T47D (cell line): ENCODE results near the gene MTHFS.

Experiments
- DNase-seq, 2 experiments: peaks; one replicate each; pipeline versions ENCODE4 v3.0.0 to v3.0.0-alpha.2; 2011 to 2012; ENCODE audit warnings: low read depth in 1 of 2, low spot score in 1 of 2
- JUND ChIP-seq: IDR thresholded peaks from 2 replicates; pipeline ENCODE4 v1.6.1; 2012; ENCODE audit warnings: low read depth
- in situ Hi-C: cut with HindIII; loops from 2 replicates; pipeline ENCODE4 v1.10.0; 2016; ENCODE audit warnings: low sequenced_read_pairs, low pct_unique_long_range_greater_than_20kb

The MTHFS gene

GRCh38 chr15:79853492-79854328 is 43.1 kb downstream of the MTHFS start:
- no peak for TF ChIP-seq JUND
- in situ Hi-C loops: no loop called here
- peak; percentile 13 to 65 for DNase-seq

- peak in 1 of 2 experiments; percentile 65 for DNase-seq
- TF ChIP-seq JUND: no peak
- in situ Hi-C loops: no loop called here
These were observed 47.0 kb downstream of the MTHFS start for GRCh38 chr15:79849789-79850188.

DNA sequence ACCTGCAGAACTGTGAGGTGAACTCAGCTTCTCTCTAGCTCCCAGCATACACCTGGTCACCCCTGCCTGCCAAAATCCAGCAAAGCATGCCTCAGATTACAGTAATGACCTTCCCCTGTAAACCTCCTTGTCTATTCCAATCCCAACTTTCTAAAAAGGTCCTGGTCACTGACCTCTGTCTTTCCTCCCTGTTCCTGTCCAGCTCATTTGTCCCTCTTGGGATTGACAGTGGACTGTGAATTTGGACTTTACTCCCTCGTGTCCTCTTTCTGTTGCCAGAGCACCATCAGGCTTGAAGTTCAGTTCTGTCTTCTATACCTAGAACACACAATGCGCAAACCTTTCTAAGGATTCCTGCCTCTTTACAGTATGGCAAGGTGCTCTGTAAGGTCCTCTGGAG is 50.3 kb downstream of the MTHFS start:
- no peak for DNase-seq
- TF ChIP-seq JUND: no peak
- in situ Hi-C loops: no loop called here

- in situ Hi-C loops: no loop called here
- no peak for DNase-seq
- no peak for TF ChIP-seq JUND
These were observed 52.6 kb downstream of the MTHFS start for GRCh38 chr15:79844221-79844620.

- TF ChIP-seq JUND: no peak
- in situ Hi-C loops: no loop called here
- DNase-seq: no peak
These were observed 59.0 kb downstream of the MTHFS start for GRCh38 chr15:79837846-79838245.

GRCh38 chr15:79834495-79834894 is 62.3 kb downstream of the MTHFS start:
- no peak for TF ChIP-seq JUND
- in situ Hi-C loops: no loop called here
- peak in 1 of 2 experiments; percentile 7 for DNase-seq

GRCh38 chr15:79832367-79833120 is 64.3 kb downstream of the MTHFS start:
- no peak for DNase-seq
- no peak for TF ChIP-seq JUND
- in situ Hi-C loops: no loop called here

GRCh38 chr15:79831604-79832003 is 65.2 kb downstream of the MTHFS start:
- no peak for TF ChIP-seq JUND
- in situ Hi-C loops: no loop called here
- DNase-seq: no peak

DNA sequence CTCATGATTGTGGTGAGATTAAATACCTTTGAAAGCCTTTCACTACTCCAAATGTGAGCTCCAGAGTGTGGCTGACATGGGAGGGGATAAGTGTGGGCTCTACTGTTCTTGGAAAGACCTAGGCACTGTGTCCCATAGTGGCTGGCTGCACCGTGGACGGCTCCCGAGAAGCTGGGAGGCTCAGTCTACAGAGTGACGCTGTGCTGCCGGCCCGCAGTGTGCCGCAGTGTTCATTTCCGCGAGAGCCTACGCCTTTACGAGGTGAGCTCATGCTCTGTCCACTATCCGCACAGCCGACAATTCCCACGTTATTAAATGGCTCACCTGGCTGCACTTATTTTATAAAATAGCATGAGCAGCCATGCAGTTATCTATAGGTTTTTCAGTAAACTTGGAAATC is 66.9 kb downstream of the MTHFS start:
- DNase-seq: no peak
- in situ Hi-C loops: no loop called here
- TF ChIP-seq JUND: no peak

DNA sequence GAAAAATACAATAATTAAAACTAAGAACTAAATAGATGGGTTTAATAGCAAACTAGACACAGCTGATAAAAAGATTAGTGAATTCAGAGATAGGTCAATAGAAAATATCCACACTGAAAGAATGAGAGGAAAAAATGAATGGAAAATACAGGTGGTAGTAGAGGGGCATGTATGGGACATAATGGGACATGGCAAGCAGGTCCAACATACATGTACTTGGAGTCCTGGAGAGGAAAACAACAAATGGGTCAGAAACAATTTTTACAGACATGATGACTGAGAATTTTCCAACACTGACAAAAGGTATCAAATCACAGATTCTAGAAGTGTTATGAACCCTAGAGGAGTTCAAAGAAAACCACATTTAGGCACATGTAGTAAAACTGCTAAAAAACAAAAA is 68.4 kb downstream of the MTHFS start:
- DNase-seq: no peak
- in situ Hi-C loops: no loop called here
- no peak for TF ChIP-seq JUND

- DNase-seq: no peak
- in situ Hi-C loops: no loop called here
- no peak for TF ChIP-seq JUND
These were observed 70.0 kb downstream of the MTHFS start for GRCh38 chr15:79826800-79827199.

DNA sequence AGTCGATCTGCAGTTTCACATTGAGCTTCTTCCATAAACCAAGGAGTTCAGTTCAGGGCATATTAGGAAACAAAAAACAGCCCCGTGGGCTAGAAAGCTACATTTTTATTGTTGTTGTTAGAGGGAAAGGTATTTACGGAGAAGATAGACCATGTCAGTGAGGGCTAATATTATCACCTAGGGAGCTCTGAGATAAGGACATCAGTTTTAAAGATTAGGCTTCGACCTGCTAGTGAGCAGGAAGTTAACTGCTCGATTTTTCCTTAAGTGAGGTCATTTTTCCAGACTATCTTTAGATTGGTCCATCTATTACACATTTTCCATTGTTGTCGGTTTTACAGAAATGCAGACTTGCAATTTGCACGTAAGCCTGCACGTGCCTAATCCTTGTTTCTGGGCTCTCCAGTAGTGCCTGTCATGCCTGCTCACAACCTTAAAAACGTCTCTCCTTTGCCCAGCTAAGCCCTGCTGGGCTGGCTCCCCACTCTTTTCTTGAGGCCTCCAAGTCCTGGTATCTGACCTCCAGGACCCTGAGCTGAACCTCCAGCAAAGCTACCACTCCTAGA is 72.6 kb downstream of the MTHFS start:
- no peak for TF ChIP-seq JUND
- in situ Hi-C loops: no loop called here
- DNase-seq: no peak

DNA sequence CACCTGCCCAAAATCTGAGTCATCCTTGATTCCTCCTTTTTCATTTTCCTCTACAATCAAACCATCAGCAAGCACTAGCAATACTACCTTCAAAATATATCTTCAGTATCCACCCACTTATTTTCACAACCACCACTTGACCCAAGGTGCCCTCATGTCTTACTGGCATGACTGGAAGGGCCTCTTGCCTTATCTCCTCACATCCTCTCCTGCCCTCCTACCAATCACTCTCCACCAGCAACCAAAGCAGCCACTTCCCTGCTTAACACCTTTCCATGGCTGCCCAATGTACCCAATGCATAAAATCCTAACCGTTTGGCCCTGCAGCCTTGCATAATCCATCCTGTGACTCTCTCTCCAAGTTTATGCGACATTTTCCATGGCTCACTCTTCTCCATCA is 76.0 kb downstream of the MTHFS start:
- in situ Hi-C loops: no loop called here
- no peak for DNase-seq
- TF ChIP-seq JUND: no peak
